Testis (tissue), 3 donors: Measurements from ENCODE around the gene SNX21. TPM values are rescaled to one million over a fixed set of nuclear protein-coding genes. Genes with fewer than 3 reads are reported as not detected.

Experiments
- DNase-seq: peaks from one replicate; pipeline ENCODE4 v3.0.0-alpha.2; 2019
- H3K27ac ChIP-seq, 2 donors: fragments of 200-600 bp; sonication (generic); one replicate each; pipeline ENCODE4 v1.5.1; 2019
- H3K27me3 ChIP-seq: fragments of 200-600 bp; sonication (generic); one replicate; pipeline ENCODE4 v1.5.1; 2019
- H3K36me3 ChIP-seq: fragments of 200-600 bp; sonication (generic); one replicate; pipeline ENCODE4 v1.5.1; 2017; ENCODE audit warnings: low read depth; ENCODE audit errors: missing control alignments
- H3K4me1 ChIP-seq: fragments of 200-600 bp; sonication (generic); one replicate; pipeline ENCODE4 v1.5.1; 2019
- H3K4me3 ChIP-seq, 2 donors: fragments of 200-600 bp; sonication (generic); one replicate each; pipeline ENCODE4 v1.5.1; 2017 to 2019
- H3K9me3 ChIP-seq: fragments of 200-600 bp; sonication (generic); one replicate; pipeline ENCODE4 v1.5.1; 2017
- CTCF ChIP-seq, 3 experiments: fragments of 450-650 bp in 2 of 3; fragments of 200-600 bp in 1 of 3; sonication (generic) in 1 of 3; IDR thresholded peaks; one replicate each; pipeline ENCODE4 v1.5.1; 2016 to 2019; ENCODE audit warnings: antibody characterized with exemption in 3 of 3, mild to moderate bottlenecking in 2 of 3, moderate library complexity in 1 of 3
- POLR2A ChIP-seq: fragments of 450-650 bp; IDR thresholded peaks from one replicate; pipeline ENCODE4 v1.6.1; 2017; ENCODE audit warnings: antibody characterized with exemption, mild to moderate bottlenecking, moderate library complexity
- WGBS, 2 donors: methylation state at CpG; one replicate each; pipeline ENCODE4 v1.1.5; 2018; 5-methylcytosine and 5-hydroxymethylcytosine counted together
- intact Hi-C: fragments of 100-400 bp; cut with DNase I; formaldehyde crosslinking; loops from one replicate; pipeline ENCODE4 v1.15.1; 2023; ENCODE audit warnings: low total_unique reads
- polyA plus RNA-seq: library from polyadenylated mRNA; stranded (reverse); fragments of 350-450 nt; fragmentation: Illumina TruSeq; extraction: RNeasy Lipid Tissue Mini Kit (QIAGEN cat#74804); gene quantifications from one replicate; pipeline ENCODE4 v1.2.3, GENCODE V29; 2014; ENCODE audit warnings: low read depth, low replicate concordance; ENCODE audit not compliant: insufficient read depth
- total RNA-seq, 2 donors: library from RNA; depleted of rRNA; stranded (reverse); fragments of >200 nt; gene quantifications; one replicate each; pipeline ENCODE4 v1.2.3, GENCODE V29; 2016

The SNX21 gene
- total and polyA plus RNA-seq, 3 donors from 2014 or later = 23.9 to 82.4 (median 77.9) TPM

DNA sequence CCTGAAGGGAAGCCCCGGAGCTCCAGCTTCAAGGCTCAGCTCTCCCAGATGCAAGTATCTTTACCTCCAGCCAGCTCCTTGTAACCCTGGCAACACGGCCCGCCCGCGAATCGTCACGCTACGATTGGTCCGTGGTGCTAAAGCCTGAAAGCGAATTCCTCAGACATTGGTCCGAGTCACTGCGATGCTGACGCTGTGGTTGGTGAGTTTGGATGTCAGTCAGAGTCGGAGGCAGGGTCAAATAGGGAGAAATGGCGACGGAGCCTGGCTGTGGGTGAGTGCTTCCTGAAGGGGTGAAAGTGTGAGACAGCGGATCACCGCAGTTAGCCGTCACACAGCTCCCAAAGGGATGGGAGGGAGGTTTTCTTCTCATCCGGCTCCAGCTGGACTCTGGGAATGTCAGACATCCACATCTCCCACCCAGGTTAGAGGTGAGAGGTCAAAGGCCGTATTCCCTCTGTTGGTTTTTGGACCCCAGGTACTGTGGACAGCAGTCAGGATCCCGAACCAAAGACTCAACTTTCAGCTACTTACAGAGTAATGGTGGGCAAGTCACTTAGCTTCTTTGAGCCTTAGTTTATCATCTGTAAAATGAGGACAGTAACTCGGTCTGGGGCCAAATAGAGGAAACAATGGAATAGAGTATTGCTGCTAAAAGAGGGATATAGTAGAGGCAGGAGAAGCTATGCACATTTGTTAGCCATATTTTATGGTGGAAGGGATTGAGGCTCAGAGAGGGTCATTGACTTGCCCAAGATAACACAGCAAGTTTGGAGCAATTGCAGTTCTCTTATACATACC lies 47.6 kb downstream of the SNX21 start, which contains the start of gene ZSWIM1:
ZSWIM1 (plus strand) TSS at position 240 of the 801 bp plus-strand sequence. CDS start 1,366 bp downstream, outside the sequence.
- Histone ChIP-seq H3K4me1 (peaks cover 20% of the 10 kb centered on the region), H3K36me3 (no peaks in the 10 kb centered on the region), H3K4me3 (peak within 1 kb of the TSS; percentile 53 to 76), H3K27me3 (no peaks in the 10 kb centered on the region), H3K27ac (peak within 1 kb of the TSS; percentile 81 to 93), H3K9me3 (no peaks in the 10 kb centered on the region)
- TF ChIP-seq CTCF (IDR thresholded peaks at IDR 0.05) (no peak), POLR2A (no peak)
- intact Hi-C loops = no loop called here
- DNase-seq = peak; percentile 100
- WGBS, 2 donors = 0 to 1% methylated on average over 20 to 23 of the region's 23 CpGs

DNA sequence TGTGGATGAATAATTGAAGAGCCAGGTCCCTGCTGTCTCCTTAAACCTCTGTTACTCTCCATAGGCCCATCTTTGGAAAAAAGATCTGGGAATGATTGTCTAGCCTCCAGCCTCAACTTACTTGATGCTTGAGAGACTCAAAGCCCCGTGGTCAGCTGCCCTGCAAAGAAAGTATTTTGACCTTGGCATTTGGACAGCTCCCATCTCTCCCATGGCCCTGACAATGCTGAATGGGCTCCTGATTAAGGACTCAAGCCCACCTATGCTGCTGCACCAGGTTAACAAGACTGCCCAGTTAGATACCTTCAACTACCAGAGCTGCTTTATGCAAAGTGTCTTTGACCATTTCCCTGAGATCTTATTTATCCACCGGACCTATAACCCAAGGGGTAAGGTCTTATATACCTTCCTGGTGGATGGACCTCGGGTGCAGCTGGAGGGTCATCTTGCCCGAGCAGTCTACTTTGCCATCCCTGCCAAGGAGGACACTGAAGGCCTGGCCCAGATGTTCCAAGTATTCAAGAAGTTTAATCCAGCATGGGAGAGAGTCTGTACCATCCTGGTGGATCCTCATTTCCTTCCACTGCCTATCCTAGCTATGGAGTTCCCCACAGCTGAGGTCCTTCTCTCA lies 49.0 kb downstream of the SNX21 start:
- 79 to 80% methylated on average over 4 of the region's 4 CpGs for WGBS, 2 donors
- no peak overlapping the region for H3K4me3 ChIP-seq
- intact Hi-C loops = no loop called here
- TF ChIP-seq CTCF (IDR thresholded peaks at IDR 0.05) = no peak
- TF ChIP-seq POLR2A = no peak
- no peaks in the 10 kb centered on the region for H3K27me3 ChIP-seq
- no peak for DNase-seq
- no peaks in the 10 kb centered on the region for H3K9me3 ChIP-seq
- peaks cover 20% of the 10 kb centered on the region for H3K4me1 ChIP-seq
- H3K27ac ChIP-seq = no peak overlapping the region
- H3K36me3 ChIP-seq = no peaks in the 10 kb centered on the region

GRCh38 chr20:45883100-45883469 lies 49.5 kb downstream of the SNX21 start:
- TF ChIP-seq CTCF (IDR thresholded peaks at IDR 0.05) (no peak), POLR2A (no peak)
- no peak for DNase-seq
- intact Hi-C loops = no loop called here
- Histone ChIP-seq H3K4me3 (no peak overlapping the region), H3K27ac (no peak overlapping the region), H3K9me3 (no peaks in the 10 kb centered on the region), H3K27me3 (no peaks in the 10 kb centered on the region), H3K4me1 (peaks cover 17% of the 10 kb centered on the region), H3K36me3 (no peaks in the 10 kb centered on the region)
- 68 to 79% methylated on average over 8 to 9 of the region's 9 CpGs for WGBS, 2 donors

DNA sequence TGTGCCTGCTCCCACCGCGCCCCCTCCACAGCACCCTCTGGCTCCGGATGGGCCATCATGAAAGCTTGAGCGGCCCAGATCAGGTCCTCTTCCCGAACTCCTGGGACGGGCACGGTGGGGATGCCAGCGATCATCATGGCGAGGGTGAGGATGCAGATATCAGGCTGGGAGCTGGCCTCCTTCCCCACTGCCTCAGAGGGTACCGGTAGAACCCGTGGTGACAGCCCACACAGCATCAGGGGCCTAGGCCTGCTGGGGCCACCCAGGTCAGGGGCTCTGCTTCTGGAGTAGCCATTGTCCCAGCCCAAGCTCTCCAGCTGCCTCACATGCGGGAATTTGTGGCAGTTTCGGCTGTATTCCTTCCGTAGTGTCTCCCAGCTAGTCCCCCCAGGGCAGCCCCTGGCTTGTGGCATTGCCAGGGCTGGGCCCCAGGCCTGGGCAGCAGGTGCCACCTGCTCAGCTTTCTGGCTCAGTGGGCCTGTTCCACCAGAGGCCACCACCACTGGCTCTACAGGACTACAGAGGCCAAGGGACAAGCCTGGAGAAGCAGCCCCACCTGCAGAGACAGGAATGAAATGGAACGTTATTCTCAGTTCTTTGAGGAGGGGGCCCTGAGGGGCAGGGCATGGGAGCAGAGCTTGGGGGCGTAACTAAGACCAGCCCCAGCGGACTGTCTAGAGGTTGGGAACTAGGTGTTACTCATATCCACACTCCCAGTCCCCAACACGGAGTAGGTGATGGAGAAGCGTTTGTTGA lies 53.2 kb downstream of the SNX21 start:
- WGBS, 2 donors = 87 to 89% methylated on average over 14 to 19 of the region's 19 CpGs
- no peak overlapping the region for H3K27ac ChIP-seq
- H3K9me3 ChIP-seq = no peaks in the 10 kb centered on the region
- no peaks in the 10 kb centered on the region for H3K27me3 ChIP-seq
- intact Hi-C loops = no loop called here
- H3K4me1 ChIP-seq = peaks cover 8% of the 10 kb centered on the region
- no peaks in the 10 kb centered on the region for H3K36me3 ChIP-seq
- TF ChIP-seq CTCF (IDR thresholded peaks at IDR 0.05) (no peak), POLR2A (no peak)
- H3K4me3 ChIP-seq = no peak overlapping the region
- DNase-seq = no peak
